WTC11 (cell line): ENCODE data around the gene PLEKHB1.

Experiments used
- ARID4B ChIP-seq: sonication (generic); formaldehyde crosslinking; IDR thresholded peaks from 2 replicates; pipeline ENCODE4 v1.8.0; 2023; ENCODE audit warnings: missing genetic modification reagents, mild to moderate bottlenecking, borderline replicate concordance
- CTCF ChIP-seq: fragments of 200-600 bp; IDR thresholded peaks from 2 replicates; pipeline ENCODE4 v1.8.0; 2022; ENCODE audit warnings: antibody characterized with exemption
- E2F1 ChIP-seq: sonication (generic); formaldehyde crosslinking; IDR thresholded peaks from 2 replicates; pipeline ENCODE4 v1.8.0; 2022; ENCODE audit warnings: mild to moderate bottlenecking, missing genetic modification reagents
- ERG ChIP-seq: fragments of 250-450 bp; sonication (Bioruptor Pico); IDR thresholded peaks from 2 replicates; pipeline ENCODE4 v1.8.0; 2021; ENCODE audit warnings: mild to moderate bottlenecking
- ESRRA ChIP-seq: sonication (generic); formaldehyde crosslinking; IDR thresholded peaks from 2 replicates; pipeline ENCODE4 v1.8.1; 2022; ENCODE audit warnings: mild to moderate bottlenecking, missing genetic modification reagents, borderline replicate concordance
- JUN ChIP-seq: sonication (generic); formaldehyde crosslinking; IDR thresholded peaks from 2 replicates; pipeline ENCODE4 v1.8.0; 2023; ENCODE audit warnings: mild to moderate bottlenecking, missing genetic modification reagents
- MAX ChIP-seq: sonication (generic); formaldehyde crosslinking; IDR thresholded peaks from 2 replicates; pipeline ENCODE4 v1.8.0; 2022; ENCODE audit warnings: mild to moderate bottlenecking, missing genetic modification reagents
- PREB ChIP-seq: sonication (generic); formaldehyde crosslinking; IDR thresholded peaks from 2 replicates; pipeline ENCODE4 v1.8.1; 2022; ENCODE audit warnings: mild to moderate bottlenecking, missing genetic modification reagents, moderate library complexity, borderline replicate concordance
- USF1 ChIP-seq: sonication (generic); formaldehyde crosslinking; IDR thresholded peaks from 2 replicates; pipeline ENCODE4 v1.8.0; 2022; ENCODE audit warnings: mild to moderate bottlenecking, missing genetic modification reagents
- USF2 ChIP-seq: sonication (generic); formaldehyde crosslinking; IDR thresholded peaks from 2 replicates; pipeline ENCODE4 v1.8.1; 2023; ENCODE audit warnings: mild to moderate bottlenecking, missing genetic modification reagents, moderate library complexity

- TF ChIP-seq CTCF = no peak
- TF ChIP-seq MAX (CRISPR knock-in tag) = no peak
- no peak for TF ChIP-seq ERG (CRISPR knock-in tag)
- TF ChIP-seq ESRRA = no peak
- TF ChIP-seq USF1 = no peak
- TF ChIP-seq PREB (CRISPR knock-in tag) = no peak
- no peak for TF ChIP-seq USF2 (CRISPR knock-in tag)
- TF ChIP-seq ARID4B (CRISPR knock-in tag) = no peak
- TF ChIP-seq E2F1 = no peak
- TF ChIP-seq JUN = no peak
Observed at GRCh38 chr11:73652046-73652730, 5.8 kb downstream of the PLEKHB1 start.
